CD4-positive, alpha-beta T cell treated with Interleukin-6 at 100 ng/mL for 8 hours (primary cell): ENCODE measurements around the gene CDK9.

ENCODE experiments used
- DNase-seq: peaks from one replicate; pipeline ENCODE4 v3.0.0-alpha.2; 2020; ENCODE audit warnings: mixed read lengths, low spot score

Gene CDK9

GRCh38 chr9:127803507-127804352, 17.9 kb downstream of the CDK9 start:
- DNase-seq = no peak

- no peak for DNase-seq
Measured at GRCh38 chr9:127805620-127806019, 19.8 kb downstream of the CDK9 start.

GRCh38 chr9:127806871-127807270, 21.0 kb downstream of the CDK9 start:
- DNase-seq = no peak

- DNase-seq = no peak
Measured at GRCh38 chr9:127808347-127809001, 22.6 kb downstream of the CDK9 start.

GRCh38 chr9:127809002-127809539, 23.2 kb downstream of the CDK9 start:
- DNase-seq = no peak

- DNase-seq = no peak
Measured at GRCh38 chr9:127809540-127810377, 23.9 kb downstream of the CDK9 start.

GRCh38 chr9:127810378-127811187, 24.7 kb downstream of the CDK9 start:
- no peak for DNase-seq

- no peak for DNase-seq
Measured at GRCh38 chr9:127812011-127812410, 26.2 kb downstream of the CDK9 start.

- DNase-seq = no peak
Measured at GRCh38 chr9:127812936-127813675, 27.3 kb downstream of the CDK9 start.

GRCh38 chr9:127813686-127814226, 27.9 kb downstream of the CDK9 start:
- no peak for DNase-seq

GRCh38 chr9:127814619-127815511, 29.0 kb downstream of the CDK9 start:
- no peak for DNase-seq

- no peak for DNase-seq
Measured at GRCh38 chr9:127815512-127816361, 29.9 kb downstream of the CDK9 start.

- no peak for DNase-seq
Measured at GRCh38 chr9:127816362-127816725, 30.5 kb downstream of the CDK9 start.

- DNase-seq = no peak
Measured at GRCh38 chr9:127816728-127817127, 30.9 kb downstream of the CDK9 start.

GRCh38 chr9:127817881-127818434, 32.1 kb downstream of the CDK9 start:
- no peak for DNase-seq

- no peak for DNase-seq
Measured at GRCh38 chr9:127818574-127818973, 32.7 kb downstream of the CDK9 start.

- no peak for DNase-seq
Measured at GRCh38 chr9:127822108-127822507, 36.3 kb downstream of the CDK9 start.
